Measurements from ENCODE around the gene NPLOC4.

- TF ChIP-seq POLR2A (IDR thresholded peaks at IDR 0.05): no peak
- no peak for TF ChIP-seq CTCF (IDR thresholded peaks at IDR 0.05)
Measured at GRCh38 chr17:81529437-81529803, 107.5 kb downstream of the NPLOC4 start.

Measured in body of pancreas (tissue), 4 donors.